Retinal pigment epithelial cell (primary cell): ENCODE results near the gene METTL17.
"Not testable (repeated sequence)": the region's sequence is repeated elsewhere in the genome, so short reads cannot be mapped to it uniquely, and the experiment has no call there.

Experiments used
- DNase-seq: peaks from one replicate; pipeline ENCODE4 v3.0.0-alpha.2; 2010; ENCODE audit warnings: low read depth
- H3K4me3 ChIP-seq: 2 replicates; pipeline ENCODE4 v1.5.1; 2011; ENCODE audit warnings: mild to moderate bottlenecking, low read length, control low read depth, moderate library complexity
- CTCF ChIP-seq: conservative IDR thresholded peaks from 2 replicates; pipeline ENCODE4 v1.5.1; 2011; ENCODE audit warnings: low read depth, low read length, control low read depth, inconsistent platforms

The METTL17 gene

GRCh38 chr14:20989787-20990600, at the start of gene METTL17:
METTL17 (plus strand) TSS chr14:20989980; CDS start chr14:20990003, 23 bp downstream.
- peak; percentile 59 for TF ChIP-seq CTCF
- DNase-seq, result peak; percentile 96
- peak within 1 kb of the TSS; percentile 80 for H3K4me3 ChIP-seq

DNA sequence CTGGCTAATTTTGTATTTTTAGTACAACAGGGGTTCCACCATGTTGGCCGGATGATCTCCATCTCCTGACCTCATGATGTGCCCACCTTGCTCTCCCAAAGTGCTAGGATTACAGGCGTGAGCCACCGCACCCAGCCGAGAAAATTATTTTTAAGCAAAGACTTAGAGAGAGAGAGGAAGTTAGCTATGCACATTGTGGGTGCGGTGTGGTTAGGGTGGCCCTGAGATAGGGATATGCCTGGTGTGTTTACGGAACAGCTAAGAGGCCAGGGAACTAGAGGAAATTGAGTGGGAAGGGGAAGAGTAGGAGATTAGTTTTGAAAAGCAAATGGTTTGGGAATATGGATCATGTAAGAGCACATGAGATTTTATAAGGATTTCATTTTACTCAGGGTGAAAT, 44.6 kb upstream of the METTL17 start:
- DNase-seq, H3K4me3 ChIP-seq: not testable (repeated sequence)

DNA sequence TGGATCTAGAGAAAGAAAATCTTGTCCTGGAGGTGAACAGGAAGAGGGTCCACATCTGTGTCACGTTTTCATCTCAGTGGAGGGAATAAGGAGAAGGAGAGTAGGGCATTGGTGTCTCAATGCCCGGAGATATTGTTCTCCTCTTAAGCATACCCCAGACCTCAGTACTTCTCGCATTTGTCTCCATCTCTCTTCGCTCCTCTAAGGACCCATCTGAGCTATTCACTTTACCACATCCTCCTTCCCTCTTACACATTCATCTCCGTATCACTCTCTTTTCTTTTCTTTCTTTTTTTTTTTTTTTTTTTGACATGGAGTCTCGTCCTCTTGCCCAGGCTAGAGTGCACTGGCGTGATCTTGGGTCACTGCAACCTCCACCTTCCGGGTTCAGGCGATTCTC, 43.1 kb upstream of the METTL17 start:
- not testable (repeated sequence) for DNase-seq, H3K4me3 ChIP-seq

DNA sequence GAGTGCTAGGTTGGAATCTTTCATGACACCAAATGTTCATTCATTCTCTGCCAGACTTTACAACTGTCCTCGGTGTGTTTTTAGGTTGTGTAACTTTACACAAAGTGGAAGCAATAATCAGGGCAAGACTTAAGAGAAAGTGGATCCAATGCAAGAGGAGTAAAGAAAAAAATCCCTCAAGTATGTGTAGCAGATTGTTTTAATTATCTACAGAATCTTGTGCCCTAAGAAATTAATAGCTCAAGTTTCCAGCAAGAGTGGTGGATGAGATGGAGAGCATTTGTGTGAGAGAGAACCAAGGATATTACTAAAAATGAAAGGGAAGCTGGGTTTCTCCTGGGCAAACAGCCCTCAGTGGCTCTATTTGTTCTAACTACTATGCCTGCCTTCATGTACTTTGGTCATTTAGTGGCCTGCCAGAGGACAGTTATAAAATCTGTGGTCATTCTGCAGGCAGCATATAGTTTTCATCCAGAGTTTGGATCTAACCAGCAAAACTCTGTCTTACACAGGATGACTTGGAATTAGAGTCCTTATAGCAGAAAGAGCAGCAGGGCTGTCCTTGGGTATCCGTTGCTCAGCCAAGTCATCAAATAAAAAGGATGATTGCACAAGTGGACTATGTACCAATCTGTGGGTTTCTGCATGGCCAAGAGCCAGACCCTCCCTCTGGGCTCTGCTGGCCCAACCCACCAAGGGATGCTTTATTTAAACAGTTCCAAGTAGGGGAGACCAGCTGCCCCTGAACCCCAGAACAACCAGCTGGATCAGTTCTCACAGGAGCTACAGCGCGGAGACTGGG, 34.8 kb upstream of the METTL17 start, which contains the start of gene RNASE2:
TSS of gene RNASE2 (plus strand) at position 752 of the 802 bp plus-strand sequence. CDS start 285 bp downstream, outside the sequence.
- not testable (repeated sequence) for DNase-seq, H3K4me3 ChIP-seq

GRCh38 chr14:20955538-20955873, 34.3 kb upstream of the METTL17 start:
- DNase-seq, H3K4me3 ChIP-seq: not testable (repeated sequence)

- no peak for DNase-seq
- H3K4me3 ChIP-seq, result no peak overlapping the region
- no peak for TF ChIP-seq CTCF
Observed at GRCh38 chr14:20956376-20956976, 33.3 kb upstream of the METTL17 start.

- DNase-seq, H3K4me3 ChIP-seq: not testable (repeated sequence)
Observed at GRCh38 chr14:20958946-20959345, 30.8 kb upstream of the METTL17 start.

- no peak for DNase-seq
- no peak for TF ChIP-seq CTCF
- no peak overlapping the region for H3K4me3 ChIP-seq
Observed at GRCh38 chr14:20969336-20969735, 20.4 kb upstream of the METTL17 start.

GRCh38 chr14:20970647-20970982, 19.2 kb upstream of the METTL17 start:
- DNase-seq, result no peak
- peak overlapping the region; percentile 78 for H3K4me3 ChIP-seq
- no peak for TF ChIP-seq CTCF
